IPS DF 6.9 (cell line): ENCODE data around the gene KBTBD3.
"Not testable (repeated sequence)": the region's sequence is repeated elsewhere in the genome, so short reads cannot be mapped to it uniquely, and the experiment has no call there.

Experiments used
- DNase-seq: peaks from one replicate; pipeline ENCODE4 v3.0.0-alpha.2; 2013; ENCODE audit warnings: low read depth, low spot score
- H3K27ac ChIP-seq: one replicate; pipeline ENCODE4 v1.5.1; 2013; ENCODE audit warnings: low read length, control low read depth
- H3K27me3 ChIP-seq: 2 replicates; pipeline ENCODE4 v1.6.1; 2013; ENCODE audit warnings: mild to moderate bottlenecking, low read length; ENCODE audit not compliant: control insufficient read depth, insufficient read depth
- H3K36me3 ChIP-seq: 2 replicates; pipeline ENCODE4 v1.6.1; 2013; ENCODE audit warnings: low read length; ENCODE audit not compliant: control insufficient read depth, insufficient read depth
- H3K4me1 ChIP-seq: 2 replicates; pipeline ENCODE4 v1.6.1; 2013; ENCODE audit warnings: low read length; ENCODE audit not compliant: control insufficient read depth, insufficient read depth
- H3K4me3 ChIP-seq: 2 replicates; pipeline ENCODE4 v1.5.1; 2013; ENCODE audit warnings: mild to moderate bottlenecking, low read length
- H3K9me3 ChIP-seq: 2 replicates; pipeline ENCODE4 v1.6.1; 2013; ENCODE audit warnings: low read length, inconsistent platforms; ENCODE audit not compliant: control insufficient read depth, insufficient read depth
- WGBS: extraction: QIAGEN DNeasy Blood & Tissue Kit; methylation state at CpG from one replicate; pipeline ENCODE4 v1.1.7; 2013; ENCODE audit warnings: mixed read lengths, missing lambda C conversion rate; ENCODE audit not compliant: insufficient read length, insufficient coverage; 5-methylcytosine and 5-hydroxymethylcytosine counted together

KBTBD3 gene

GRCh38 chr11:106061954-106062949 is 14.9 kb downstream of the KBTBD3 start:
- Histone ChIP-seq H3K27ac (no peak overlapping the region), H3K4me3 (no peak overlapping the region), H3K36me3 (no peaks in the 10 kb centered on the region), H3K9me3 (no peaks in the 10 kb centered on the region), H3K4me1 (no peaks in the 10 kb centered on the region), H3K27me3 (no peaks in the 10 kb centered on the region)
- no peak for DNase-seq
- no CpG with 5 or more reads among the region's 1 CpG for WGBS

DNA sequence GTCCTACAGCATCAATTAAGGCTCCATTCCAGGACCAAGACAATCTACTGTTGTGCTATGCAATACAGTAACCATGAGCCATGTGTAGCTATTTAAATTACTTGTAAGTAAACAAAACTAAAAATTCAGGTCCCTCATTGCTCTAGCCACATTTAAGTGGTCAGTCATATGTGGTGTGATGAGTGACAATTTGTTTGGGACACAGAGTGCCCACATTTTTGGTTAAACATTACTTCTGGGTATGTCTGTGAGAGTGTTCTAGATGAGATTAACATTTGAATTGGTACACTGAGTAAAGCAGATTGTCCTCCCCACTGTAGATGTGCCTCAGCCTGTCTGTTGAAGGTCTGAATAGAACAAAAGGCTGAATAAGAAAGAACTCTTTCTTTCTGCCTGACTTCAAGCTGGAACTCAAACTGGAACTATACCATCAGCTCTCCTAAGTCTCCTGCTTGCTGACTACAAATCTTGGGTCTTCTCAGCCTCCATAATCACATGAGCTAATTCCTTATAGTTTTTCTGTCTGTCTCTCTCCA is 15.8 kb downstream of the KBTBD3 start:
- Histone ChIP-seq H3K27me3 (no peaks in the 10 kb centered on the region), H3K27ac (no peak overlapping the region), H3K36me3 (no peaks in the 10 kb centered on the region), H3K9me3 (no peaks in the 10 kb centered on the region), H3K4me1 (no peaks in the 10 kb centered on the region), H3K4me3 (no peak overlapping the region)
- DNase-seq, result no peak

DNA sequence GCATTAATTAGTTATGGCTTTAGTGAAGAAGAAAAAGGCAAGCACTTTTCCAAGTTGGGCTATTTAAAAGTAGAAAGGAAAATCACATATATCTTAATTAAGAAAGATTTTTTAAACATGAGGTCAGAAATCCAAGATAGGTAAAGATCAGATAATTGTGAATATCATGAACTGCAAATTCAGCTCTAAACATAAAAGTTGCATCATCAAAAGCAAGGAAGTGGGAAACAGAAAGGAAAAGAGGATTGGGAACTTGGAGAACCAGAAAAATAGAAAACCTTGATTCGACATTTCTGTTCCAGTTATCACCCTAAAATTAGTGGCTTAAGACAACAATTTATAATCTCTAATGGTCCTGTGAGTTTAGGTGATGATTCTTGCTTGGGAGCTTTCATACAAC is 17.5 kb downstream of the KBTBD3 start:
- no CpG with 5 or more reads among the region's 1 CpG for WGBS
- DNase-seq, result no peak
- H3K9me3 ChIP-seq, result no peaks in the 10 kb centered on the region
- H3K4me1 ChIP-seq, result no peaks in the 10 kb centered on the region
- no peak overlapping the region for H3K27ac ChIP-seq
- no peaks in the 10 kb centered on the region for H3K27me3 ChIP-seq
- no peak overlapping the region for H3K4me3 ChIP-seq
- no peaks in the 10 kb centered on the region for H3K36me3 ChIP-seq

DNA sequence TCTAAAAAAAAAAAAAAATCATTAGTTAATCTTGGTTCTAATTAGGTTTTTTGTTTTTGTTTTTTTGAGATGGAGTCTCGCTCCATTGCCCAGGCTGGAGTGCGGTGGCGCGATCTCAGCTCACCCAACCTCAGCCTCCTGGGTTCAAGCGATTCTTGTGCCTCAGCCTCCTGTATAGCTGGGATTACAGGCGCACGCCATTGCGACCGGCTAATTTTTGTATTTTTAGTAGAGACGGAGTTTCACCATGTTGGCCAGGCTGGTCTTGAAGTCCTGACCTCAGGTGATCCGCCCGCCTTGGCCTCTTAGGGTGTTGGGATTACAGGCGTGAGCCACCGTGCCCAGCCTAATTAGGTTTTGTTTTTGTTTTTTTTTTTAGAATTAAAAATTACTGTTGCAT is 18.8 kb downstream of the KBTBD3 start:
- not testable (repeated sequence) for H3K27ac ChIP-seq, H3K36me3 ChIP-seq, H3K4me3 ChIP-seq, DNase-seq, H3K4me1 ChIP-seq, H3K27me3 ChIP-seq, H3K9me3 ChIP-seq
- WGBS, result no CpG with 5 or more reads among the region's 14 CpGs

DNA sequence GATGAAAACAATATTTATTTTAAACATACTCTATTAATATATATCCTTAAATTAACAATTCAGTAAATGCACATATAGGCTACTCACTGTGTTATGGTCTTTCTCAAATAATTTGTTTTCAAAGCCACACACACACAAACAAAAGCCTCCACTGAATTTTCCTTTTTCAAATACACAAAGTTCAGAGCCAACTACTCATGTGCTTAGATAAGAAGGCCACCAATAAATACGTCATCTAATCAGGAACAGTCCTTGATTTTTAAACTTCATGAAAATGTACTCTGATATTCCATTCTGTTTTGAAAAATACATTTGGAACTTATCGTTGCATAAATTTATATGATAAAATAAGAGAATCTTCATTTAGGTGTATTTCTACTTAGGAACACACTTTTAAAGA is 26.0 kb downstream of the KBTBD3 start:
- DNase-seq, result no peak
- Histone ChIP-seq H3K4me1 (no peaks in the 10 kb centered on the region), H3K9me3 (no peaks in the 10 kb centered on the region), H3K4me3 (no peak overlapping the region), H3K27me3 (no peaks in the 10 kb centered on the region), H3K36me3 (no peaks in the 10 kb centered on the region), H3K27ac (no peak overlapping the region)
- no CpG with 5 or more reads among the region's 2 CpGs for WGBS

DNA sequence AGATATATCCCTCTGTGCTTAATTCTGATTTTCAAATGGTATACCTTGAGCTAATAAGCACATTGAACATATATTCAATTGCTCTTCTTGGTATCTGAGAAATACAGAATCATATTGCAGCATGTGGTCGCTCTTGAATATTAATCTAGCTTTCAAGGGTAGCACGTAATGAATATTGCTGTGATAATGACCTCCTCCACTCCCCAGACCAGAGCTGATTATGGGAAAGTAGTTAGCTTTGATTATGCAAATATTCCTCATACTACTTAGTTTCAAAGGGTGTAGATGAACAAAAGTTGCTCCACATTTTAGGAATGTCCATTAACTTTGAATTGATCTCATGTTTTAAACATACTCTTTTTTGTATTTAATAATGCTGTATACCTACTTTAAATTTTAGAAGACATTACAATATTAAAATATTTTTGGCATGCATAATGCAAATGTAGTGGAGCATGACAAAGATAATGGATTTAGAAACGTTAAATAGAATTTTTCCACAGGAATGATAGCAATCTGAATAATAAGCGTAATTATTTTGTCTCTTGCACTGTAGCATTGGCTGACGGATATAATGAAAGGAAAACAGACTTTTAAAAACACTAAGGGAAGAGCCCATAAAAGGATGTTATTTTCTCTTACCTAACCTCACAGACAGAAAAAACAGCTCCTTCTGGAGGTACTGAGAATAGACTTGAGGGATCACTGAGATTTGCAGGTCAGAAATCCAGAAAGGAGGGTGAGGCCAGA is 27.2 kb downstream of the KBTBD3 start:
- no CpG with 5 or more reads among the region's 5 CpGs for WGBS
- no peaks in the 10 kb centered on the region for H3K4me1 ChIP-seq
- no peaks in the 10 kb centered on the region for H3K9me3 ChIP-seq
- no peaks in the 10 kb centered on the region for H3K36me3 ChIP-seq
- no peak for DNase-seq
- no peak overlapping the region for H3K4me3 ChIP-seq
- no peaks in the 10 kb centered on the region for H3K27me3 ChIP-seq
- no peak overlapping the region for H3K27ac ChIP-seq

- DNase-seq, result no peak
- H3K9me3 ChIP-seq, result no peaks in the 10 kb centered on the region
- no peaks in the 10 kb centered on the region for H3K4me1 ChIP-seq
- no peak overlapping the region for H3K27ac ChIP-seq
- no peak overlapping the region for H3K4me3 ChIP-seq
- no peaks in the 10 kb centered on the region for H3K27me3 ChIP-seq
- no peaks in the 10 kb centered on the region for H3K36me3 ChIP-seq
Observed at GRCh38 chr11:106047631-106048030, 29.5 kb downstream of the KBTBD3 start.

DNA sequence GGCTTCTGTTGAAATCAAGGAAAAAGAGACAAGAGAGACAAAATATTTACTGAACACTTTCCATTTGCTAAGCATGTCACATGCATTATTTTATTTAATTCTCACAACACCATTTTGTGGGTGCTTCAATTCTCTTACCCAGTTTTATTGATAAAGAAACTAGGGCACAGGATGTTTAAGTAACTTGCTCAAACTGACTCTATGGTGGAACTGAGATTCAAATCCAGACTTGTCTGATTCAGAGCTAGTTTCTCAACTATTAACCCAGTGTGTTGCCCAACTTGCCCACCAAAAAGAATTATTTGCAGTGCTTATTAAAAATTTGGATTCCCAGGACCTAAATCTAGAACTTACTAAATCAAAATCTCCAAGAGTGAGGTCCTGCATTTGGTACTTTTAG is 33.6 kb downstream of the KBTBD3 start:
- Histone ChIP-seq H3K36me3 (no peaks in the 10 kb centered on the region), H3K4me3 (no peak overlapping the region), H3K27ac (no peak overlapping the region), H3K4me1 (no peaks in the 10 kb centered on the region), H3K9me3 (no peaks in the 10 kb centered on the region), H3K27me3 (no peaks in the 10 kb centered on the region)
- DNase-seq, result no peak

GRCh38 chr11:106032861-106033260 is 44.3 kb downstream of the KBTBD3 start:
- Histone ChIP-seq H3K36me3 (no peaks in the 10 kb centered on the region), H3K27ac (no peak overlapping the region), H3K27me3 (no peaks in the 10 kb centered on the region), H3K9me3 (no peaks in the 10 kb centered on the region; the same call in 1 of the 2 replicates), H3K4me3 (no peak overlapping the region), H3K4me1 (peaks cover 2% of the 10 kb centered on the region; the same call in 1 of the 2 replicates)
- WGBS, result no CpG with 5 or more reads among the region's 2 CpGs
- DNase-seq, result no peak

- WGBS, result no CpG with 5 or more reads among the region's 3 CpGs
- no peak overlapping the region for H3K27ac ChIP-seq
- H3K36me3 ChIP-seq, result no peaks in the 10 kb centered on the region
- no peaks in the 10 kb centered on the region for H3K27me3 ChIP-seq
- no peaks in the 10 kb centered on the region; the same call in 1 of the 2 replicates for H3K9me3 ChIP-seq
- H3K4me1 ChIP-seq, result peaks cover 2% of the 10 kb centered on the region; the same call in 1 of the 2 replicates
- DNase-seq, result no peak
- H3K4me3 ChIP-seq, result no peak overlapping the region
Observed at GRCh38 chr11:106031936-106032335, 45.2 kb downstream of the KBTBD3 start.
